A673 (cell line): Measurements from ENCODE around the gene OR4D2. TPM values are rescaled to one million over a fixed set of nuclear protein-coding genes. Genes with fewer than 3 reads are reported as not detected.

Experiments
- BruUV-seq: library from RNA; stranded (reverse); fragments of 400-500 nt; replicated peaks from 2 replicates; lab custom pipeline; 2021; lab: Mats Ljungman, UMichigan
- CTCF ChIA-PET: fragments of 300-600 bp; sonication (Branson Sonifier 250); formaldehyde crosslinking; loops from one replicate; lab custom pipeline; 2022; ENCODE audit warnings: antibody characterized with exemption; lab: Charles Lee
- POLR2A ChIA-PET: fragments of 300-600 bp; sonication (Branson Sonifier 250); formaldehyde crosslinking; loops from one replicate; lab custom pipeline; 2022; ENCODE audit warnings: antibody characterized with exemption; ENCODE audit not compliant: low non-redundant PET; lab: Charles Lee
- DNase-seq: peaks from one replicate; pipeline ENCODE4 v3.0.0-alpha.2; 2015; ENCODE audit warnings: low spot score
- H3K27ac ChIP-seq: fragments of 200-600 bp; sonication (generic); 2 replicates; pipeline ENCODE4 v1.5.1; 2016; ENCODE audit warnings: mixed run types, low read depth, mild to moderate bottlenecking, mixed read lengths, antibody characterized with exemption, low read length; ENCODE audit not compliant: poor library complexity, severe bottlenecking
- H3K27me3 ChIP-seq: fragments of 200-600 bp; sonication (generic); replicated peaks from 2 replicates; pipeline ENCODE4 v1.6.1; 2017; ENCODE audit warnings: mixed run types, low read depth, mild to moderate bottlenecking, mixed read lengths, antibody characterized with exemption, low read length; ENCODE audit not compliant: insufficient read depth, poor library complexity
- H3K36me3 ChIP-seq: fragments of 200-600 bp; sonication (generic); 2 replicates; pipeline ENCODE4 v1.6.1; 2016; ENCODE audit warnings: mixed run types, mild to moderate bottlenecking, mixed read lengths, antibody characterized with exemption, low read length; ENCODE audit not compliant: insufficient read depth, poor library complexity, severe bottlenecking
- H3K4me1 ChIP-seq: fragments of 200-600 bp; sonication (generic); 2 replicates; pipeline ENCODE4 v1.6.1; 2017; ENCODE audit warnings: mixed run types, mild to moderate bottlenecking, mixed read lengths, antibody characterized with exemption, low read length; ENCODE audit not compliant: insufficient read depth, poor library complexity, severe bottlenecking
- H3K4me3 ChIP-seq: fragments of 200-600 bp; sonication (generic); 2 replicates; pipeline ENCODE4 v1.5.1; 2016; ENCODE audit warnings: low read depth, mixed run types, mild to moderate bottlenecking, mixed read lengths, low read length; ENCODE audit not compliant: poor library complexity, severe bottlenecking
- H3K9me3 ChIP-seq: fragments of 200-600 bp; sonication (generic); 2 replicates; pipeline ENCODE4 v1.6.1; 2016; ENCODE audit warnings: mixed run types, low read depth, mild to moderate bottlenecking, mixed read lengths, antibody characterized with exemption, low read length; ENCODE audit not compliant: poor library complexity, severe bottlenecking
- EZH2 ChIP-seq: fragments of 200-600 bp; sonication (generic); IDR thresholded peaks from 2 replicates; pipeline ENCODE4 v1.6.1; 2017; ENCODE audit warnings: borderline replicate concordance, low read depth, mild to moderate bottlenecking, mixed read lengths, antibody characterized with exemption, low read length; ENCODE audit not compliant: poor library complexity, severe bottlenecking
- intact Hi-C: fragments of 100-400 bp; cut with micrococcal nuclease; formaldehyde crosslinking; loops from one replicate; pipeline ENCODE4 v1.10.0; 2022; ENCODE audit not compliant: unreplicated experiment
- total RNA-seq: library from RNA; stranded (reverse); gene quantifications from 2 replicates; pipeline ENCODE4 v1.2.3, GENCODE V29; 2021
- TF ChIP-seq, protein P1 (sequence below): fragments of 300-800, 200-600 bp; sonication (generic); conservative IDR thresholded peaks from 2 replicates; pipeline ENCODE4 v1.5.1; 2017; ENCODE audit warnings: low read depth, mild to moderate bottlenecking, antibody characterized with exemption, low read length, moderate library complexity, mixed read lengths

The OR4D2 gene
- total RNA-seq, 1 experiment from 2014 or later = not detected

DNA sequence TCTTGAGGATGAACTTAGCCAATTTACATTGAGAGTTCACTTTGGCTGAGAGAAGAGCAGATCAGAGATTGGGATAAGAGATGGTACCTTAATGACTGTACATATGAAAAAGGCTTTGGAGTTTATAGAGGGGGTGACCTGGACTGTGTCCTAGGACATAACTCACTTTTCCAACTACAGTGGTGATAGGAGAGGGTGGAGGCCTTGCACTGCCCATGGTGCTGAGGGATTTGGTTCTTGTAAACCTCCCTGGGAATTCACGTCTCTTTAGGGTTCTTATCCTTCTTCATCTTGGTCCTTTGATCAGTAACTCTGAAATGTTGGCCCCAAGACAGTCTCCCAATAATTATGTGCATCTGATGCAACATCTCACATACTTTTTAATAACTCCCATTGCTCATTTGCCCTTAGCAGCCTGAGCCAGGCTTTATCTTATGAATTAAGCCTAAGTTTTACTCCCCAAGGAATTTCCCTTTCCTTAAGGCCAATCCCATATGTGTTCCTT is 18.8 kb upstream of the OR4D2 start, which contains the start of gene OR4D1:
Gene OR4D1 (plus strand): TSS at position 455 of the 505 bp plus-strand sequence. CDS start 6,770 bp downstream, outside the sequence.
- ChIA-PET POLR2A (no interaction called here), CTCF (no interaction called here)
- Histone ChIP-seq H3K36me3 (no peaks in the 10 kb centered on the region), H3K4me1 (no peaks in the 10 kb centered on the region), H3K9me3 (peaks cover 30% of the 10 kb centered on the region), H3K4me3 (no peak within 1 kb of the TSS), H3K27ac (no peak within 1 kb of the TSS), H3K27me3 (peaks cover 85% of the 10 kb centered on the region)
- intact Hi-C loops = no loop called here
- no TSS peak for BruUV-seq
- DNase-seq = no peak
- TF ChIP-seq EZH2 = no peak
- TF ChIP-seq, protein P1, sequence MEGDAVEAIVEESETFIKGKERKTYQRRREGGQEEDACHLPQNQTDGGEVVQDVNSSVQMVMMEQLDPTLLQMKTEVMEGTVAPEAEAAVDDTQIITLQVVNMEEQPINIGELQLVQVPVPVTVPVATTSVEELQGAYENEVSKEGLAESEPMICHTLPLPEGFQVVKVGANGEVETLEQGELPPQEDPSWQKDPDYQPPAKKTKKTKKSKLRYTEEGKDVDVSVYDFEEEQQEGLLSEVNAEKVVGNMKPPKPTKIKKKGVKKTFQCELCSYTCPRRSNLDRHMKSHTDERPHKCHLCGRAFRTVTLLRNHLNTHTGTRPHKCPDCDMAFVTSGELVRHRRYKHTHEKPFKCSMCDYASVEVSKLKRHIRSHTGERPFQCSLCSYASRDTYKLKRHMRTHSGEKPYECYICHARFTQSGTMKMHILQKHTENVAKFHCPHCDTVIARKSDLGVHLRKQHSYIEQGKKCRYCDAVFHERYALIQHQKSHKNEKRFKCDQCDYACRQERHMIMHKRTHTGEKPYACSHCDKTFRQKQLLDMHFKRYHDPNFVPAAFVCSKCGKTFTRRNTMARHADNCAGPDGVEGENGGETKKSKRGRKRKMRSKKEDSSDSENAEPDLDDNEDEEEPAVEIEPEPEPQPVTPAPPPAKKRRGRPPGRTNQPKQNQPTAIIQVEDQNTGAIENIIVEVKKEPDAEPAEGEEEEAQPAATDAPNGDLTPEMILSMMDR = no peak

DNA sequence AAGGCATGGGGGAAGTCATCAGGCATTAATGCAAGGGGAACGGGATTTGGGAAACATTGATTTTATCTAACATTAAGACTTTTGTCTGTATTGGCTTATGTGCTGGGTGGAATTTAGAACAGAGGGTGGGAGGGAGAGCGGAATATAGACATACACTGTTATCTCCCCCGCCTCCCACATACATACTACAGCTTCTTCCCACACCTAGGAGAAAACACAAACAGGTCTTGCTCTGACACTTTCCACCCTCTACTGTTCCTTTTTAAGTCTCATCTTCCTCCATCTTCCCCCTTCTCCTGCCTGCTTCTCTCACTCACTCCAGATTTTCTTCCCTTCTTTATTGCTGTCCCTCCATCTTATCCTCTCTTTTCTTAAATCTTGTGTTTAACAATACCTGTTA is 18.2 kb upstream of the OR4D2 start:
- intact Hi-C loops = no loop called here
- Histone ChIP-seq H3K4me3 (no peak overlapping the region), H3K27me3 (peaks cover 92% of the 10 kb centered on the region), H3K9me3 (peaks cover 29% of the 10 kb centered on the region), H3K4me1 (no peaks in the 10 kb centered on the region), H3K27ac (no peak overlapping the region), H3K36me3 (no peaks in the 10 kb centered on the region)
- BruUV-seq = no TSS peak
- no peak for DNase-seq
- CTCF ChIA-PET = no interaction called here
- POLR2A ChIA-PET = no interaction called here
- no peak for TF ChIP-seq EZH2
- TF ChIP-seq, protein P1 = no peak

DNA sequence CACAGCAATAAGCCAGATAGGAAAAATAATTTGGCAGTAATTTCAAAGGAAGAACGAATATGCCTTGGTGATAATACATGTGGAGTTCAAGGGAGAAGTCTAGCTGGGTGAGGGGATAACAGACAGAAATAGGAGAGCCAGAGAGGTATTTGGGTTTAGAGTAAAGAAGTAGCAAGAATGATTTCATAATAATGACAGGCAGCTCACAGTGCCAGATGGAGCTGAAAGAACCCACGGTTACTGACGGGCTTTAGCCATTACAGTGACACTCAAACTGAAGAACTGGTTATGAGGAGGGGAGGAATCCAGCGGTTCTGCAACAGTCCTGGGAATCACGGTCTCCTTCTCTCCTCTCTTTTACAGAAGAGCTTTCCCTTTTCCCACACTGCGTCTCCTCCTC is 16.4 kb upstream of the OR4D2 start:
- BruUV-seq = no TSS peak
- no peak overlapping the region for H3K4me3 ChIP-seq
- peaks cover 99% of the 10 kb centered on the region for H3K27me3 ChIP-seq
- TF ChIP-seq, protein P1 = no peak
- no peak for TF ChIP-seq EZH2
- ChIA-PET CTCF (no interaction called here), POLR2A (no interaction called here)
- intact Hi-C loops = no loop called here
- no peaks in the 10 kb centered on the region for H3K4me1 ChIP-seq
- peaks cover 11% of the 10 kb centered on the region for H3K9me3 ChIP-seq
- H3K36me3 ChIP-seq = no peaks in the 10 kb centered on the region
- DNase-seq = no peak
- H3K27ac ChIP-seq = no peak overlapping the region
